ENCODE data around the gene GDPD5.

GRCh38 chr11:75502138-75502537 is 23.6 kb downstream of the GDPD5 start:
- no peak for TF ChIP-seq CTCF (IDR thresholded peaks at IDR 0.05)
- TF ChIP-seq EP300 (IDR thresholded peaks at IDR 0.05), result no peak

Measured in stomach (tissue), 4 donors.